Chondrocyte (in vitro differentiated cells): ENCODE data around the gene UBE3A. TPM values are rescaled to one million over a fixed set of nuclear protein-coding genes. Genes with fewer than 3 reads are reported as not detected.

Experiments used
- DNase-seq: peaks from one replicate; pipeline ENCODE4 v3.0.0; 2021; ENCODE audit warnings: mixed read lengths, low spot score
- H3K27ac Mint-ChIP-seq: one replicate; pipeline ENCODE4 v1.8.0; 2021; ENCODE audit warnings: mild to moderate bottlenecking, moderate library complexity, mixed read lengths; ENCODE audit not compliant: unreplicated experiment
- H3K27me3 Mint-ChIP-seq: 2 replicates; pipeline ENCODE4 v1.8.0; 2021; ENCODE audit warnings: low read depth, mixed read lengths
- H3K36me3 Mint-ChIP-seq: 2 replicates; pipeline ENCODE4 v1.8.0; 2021; ENCODE audit warnings: low read depth, mixed read lengths
- H3K4me1 Mint-ChIP-seq: 2 replicates; pipeline ENCODE4 v1.8.0; 2021; ENCODE audit warnings: low read depth, mild to moderate bottlenecking, mixed read lengths
- H3K4me3 Mint-ChIP-seq: one replicate; pipeline ENCODE4 v1.8.0; 2021; ENCODE audit warnings: mild to moderate bottlenecking, moderate library complexity, mixed read lengths; ENCODE audit not compliant: unreplicated experiment
- H3K9me3 Mint-ChIP-seq: 2 replicates; pipeline ENCODE4 v1.8.0; 2021; ENCODE audit warnings: low read depth, mixed read lengths
- total RNA-seq: library from RNA; stranded (reverse); gene quantifications from 3 replicates; pipeline ENCODE4 v1.2.1, GENCODE V29; 2021
- TF ChIP-seq, protein P1 (sequence below): fragments of 200-600 bp; sonication (generic); IDR thresholded peaks from 2 replicates; pipeline ENCODE4 v1.5.0; 2021; ENCODE audit warnings: antibody characterized with exemption, mild to moderate bottlenecking, moderate library complexity

Gene UBE3A
- total RNA-seq, 1 donor from 2014 or later, result 75.9 TPM

- H3K4me3 Mint-ChIP-seq, result no peak overlapping the region
- H3K36me3 Mint-ChIP-seq, result no peaks in the 10 kb centered on the region
- TF ChIP-seq, protein P1, sequence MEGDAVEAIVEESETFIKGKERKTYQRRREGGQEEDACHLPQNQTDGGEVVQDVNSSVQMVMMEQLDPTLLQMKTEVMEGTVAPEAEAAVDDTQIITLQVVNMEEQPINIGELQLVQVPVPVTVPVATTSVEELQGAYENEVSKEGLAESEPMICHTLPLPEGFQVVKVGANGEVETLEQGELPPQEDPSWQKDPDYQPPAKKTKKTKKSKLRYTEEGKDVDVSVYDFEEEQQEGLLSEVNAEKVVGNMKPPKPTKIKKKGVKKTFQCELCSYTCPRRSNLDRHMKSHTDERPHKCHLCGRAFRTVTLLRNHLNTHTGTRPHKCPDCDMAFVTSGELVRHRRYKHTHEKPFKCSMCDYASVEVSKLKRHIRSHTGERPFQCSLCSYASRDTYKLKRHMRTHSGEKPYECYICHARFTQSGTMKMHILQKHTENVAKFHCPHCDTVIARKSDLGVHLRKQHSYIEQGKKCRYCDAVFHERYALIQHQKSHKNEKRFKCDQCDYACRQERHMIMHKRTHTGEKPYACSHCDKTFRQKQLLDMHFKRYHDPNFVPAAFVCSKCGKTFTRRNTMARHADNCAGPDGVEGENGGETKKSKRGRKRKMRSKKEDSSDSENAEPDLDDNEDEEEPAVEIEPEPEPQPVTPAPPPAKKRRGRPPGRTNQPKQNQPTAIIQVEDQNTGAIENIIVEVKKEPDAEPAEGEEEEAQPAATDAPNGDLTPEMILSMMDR, result no peak
- H3K4me1 Mint-ChIP-seq, result peaks cover 23% of the 10 kb centered on the region
- DNase-seq, result no peak
- H3K27me3 Mint-ChIP-seq, result no peaks in the 10 kb centered on the region
- no peak overlapping the region for H3K27ac Mint-ChIP-seq
- no peaks in the 10 kb centered on the region for H3K9me3 Mint-ChIP-seq
Measured at GRCh38 chr15:25441111-25441510, 2.3 kb upstream of the UBE3A start.

DNA sequence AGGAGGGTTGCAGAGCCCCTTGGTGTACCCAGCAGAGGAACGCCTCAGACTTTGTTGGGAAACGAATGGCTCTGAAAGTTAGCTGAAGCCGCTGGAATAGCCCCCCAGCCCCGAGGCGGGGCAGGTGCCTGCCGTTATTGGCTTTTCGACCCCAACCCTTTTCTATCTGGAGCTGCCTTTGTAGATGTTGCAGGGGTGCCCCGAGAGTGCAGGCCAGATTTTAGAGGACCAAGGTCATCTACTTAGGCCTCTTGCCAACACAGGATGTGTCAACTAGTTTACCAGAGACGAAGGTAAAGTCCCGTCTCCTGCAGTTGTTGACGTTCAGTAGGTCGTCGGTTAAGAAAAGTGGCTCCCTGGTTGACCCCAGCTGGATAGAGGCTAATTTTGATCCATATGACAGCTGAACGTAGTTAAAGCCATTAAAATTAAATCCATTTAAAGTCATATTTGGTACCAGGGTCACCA, 579 bp upstream of the UBE3A start:
- TF ChIP-seq, protein P1, result no peak
- Mint-ChIP-seq H3K9me3 (no peaks in the 10 kb centered on the region), H3K27ac (peak overlapping the region; percentile 87), H3K4me1 (peaks cover 36% of the 10 kb centered on the region), H3K27me3 (no peaks in the 10 kb centered on the region), H3K4me3 (peak overlapping the region; percentile 91), H3K36me3 (no peaks in the 10 kb centered on the region)
- no peak for DNase-seq

DNA sequence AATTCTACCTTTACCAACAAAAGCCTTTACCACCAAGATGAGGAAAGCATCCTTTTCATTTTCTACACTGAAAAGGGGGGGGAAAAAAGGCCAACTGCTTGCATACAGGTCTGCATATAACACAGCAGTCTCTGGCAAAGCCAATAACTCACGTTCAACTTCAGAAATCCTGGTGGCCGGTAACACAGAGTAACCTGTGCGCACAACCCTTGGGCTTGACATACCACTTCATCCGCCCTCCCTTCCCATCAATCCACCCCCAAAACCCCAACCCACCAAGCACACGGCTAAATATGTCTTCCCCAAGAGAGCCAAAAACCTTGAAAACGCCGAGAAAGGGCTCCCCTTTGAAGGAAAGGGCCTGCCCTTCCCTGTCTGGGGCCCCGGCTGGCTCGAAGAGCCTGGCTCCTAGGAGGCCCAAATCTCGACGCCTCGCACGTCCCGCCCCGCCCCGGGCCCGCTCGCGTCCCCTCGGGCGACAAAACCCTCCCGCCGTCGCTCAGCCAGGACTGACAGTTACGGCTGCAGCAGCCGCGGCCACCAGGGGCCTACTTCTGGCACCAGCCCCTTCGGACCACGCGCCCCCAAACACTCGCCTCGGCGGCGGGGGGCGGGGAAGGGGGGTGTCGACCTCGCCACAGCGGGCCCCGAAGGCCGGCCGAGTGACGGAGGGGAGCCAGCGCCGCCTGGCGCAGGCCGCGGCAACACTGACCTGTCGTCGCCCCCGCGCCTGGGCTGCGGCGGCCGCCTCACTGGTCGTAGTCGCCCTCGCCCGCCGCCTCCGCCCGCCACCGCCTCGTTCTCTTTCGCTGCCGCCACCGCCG, 835 bp downstream of the UBE3A start:
- peak; percentile 87 for DNase-seq
- peaks cover 49% of the 10 kb centered on the region for H3K4me1 Mint-ChIP-seq
- H3K27me3 Mint-ChIP-seq, result no peaks in the 10 kb centered on the region
- peak overlapping the region; percentile 91 for H3K4me3 Mint-ChIP-seq
- H3K36me3 Mint-ChIP-seq, result no peaks in the 10 kb centered on the region
- peak overlapping the region; percentile 94 for H3K27ac Mint-ChIP-seq
- H3K9me3 Mint-ChIP-seq, result no peaks in the 10 kb centered on the region
- TF ChIP-seq, protein P1, result peak; percentile 78

DNA sequence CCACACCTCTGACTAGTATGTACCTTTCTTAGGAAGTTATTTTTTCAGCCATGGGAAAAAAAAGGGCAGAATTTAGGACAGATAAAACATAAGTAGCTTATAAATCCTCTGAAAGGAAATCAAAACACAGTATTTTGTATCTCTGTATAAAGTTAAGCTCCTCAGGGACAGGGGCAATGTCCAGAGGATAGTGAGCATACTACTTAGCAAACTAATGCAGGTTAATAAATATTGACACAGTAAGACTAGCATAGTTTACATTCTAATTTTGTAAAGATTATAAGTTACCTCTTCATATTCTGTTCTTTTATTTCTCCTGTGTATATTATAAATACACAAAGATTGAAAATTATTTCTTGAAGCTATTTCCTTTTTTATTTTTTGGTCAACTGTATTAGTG, 2.1 kb downstream of the UBE3A start:
- no peak for DNase-seq
- Mint-ChIP-seq H3K4me3 (peak overlapping the region; percentile 91), H3K9me3 (no peaks in the 10 kb centered on the region), H3K4me1 (peaks cover 62% of the 10 kb centered on the region), H3K27ac (no peak overlapping the region), H3K27me3 (no peaks in the 10 kb centered on the region), H3K36me3 (no peaks in the 10 kb centered on the region)
- TF ChIP-seq, protein P1, result no peak

DNA sequence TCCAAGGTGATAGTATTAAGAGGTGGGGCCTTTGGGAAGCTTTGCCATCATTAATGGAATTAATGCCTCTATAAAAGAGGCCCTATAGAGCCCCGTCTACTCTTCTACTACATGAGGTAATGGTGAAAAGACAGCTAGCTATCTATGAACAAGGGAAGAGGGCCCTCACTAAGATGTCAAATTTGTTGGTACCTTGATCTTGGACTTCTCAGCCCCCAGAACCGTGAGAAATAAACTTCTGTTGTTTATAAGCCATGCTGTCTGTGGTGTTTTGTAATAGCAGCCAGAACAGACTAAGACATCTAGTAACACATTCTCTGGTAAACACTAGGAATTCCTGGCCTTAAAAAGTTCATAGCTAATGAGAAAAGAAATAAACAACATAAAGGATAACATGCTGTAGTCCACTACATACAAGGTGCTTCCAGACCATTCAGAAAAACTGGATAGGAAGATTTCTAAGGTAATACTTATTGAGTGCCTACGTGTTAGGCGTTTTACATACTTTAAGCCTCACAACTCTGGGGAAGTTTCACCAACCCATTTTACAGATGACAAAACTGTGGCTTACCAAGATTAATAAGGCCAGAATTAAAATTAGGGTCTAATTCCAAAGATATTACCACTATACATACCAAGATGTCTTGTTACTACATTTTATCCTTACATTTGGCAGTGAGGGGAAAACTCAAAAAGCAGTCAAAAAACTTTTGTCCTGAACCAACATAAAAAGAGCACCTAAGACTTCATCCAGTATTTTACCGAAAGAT, 3.2 kb downstream of the UBE3A start:
- DNase-seq, result no peak
- Mint-ChIP-seq H3K4me1 (peaks cover 70% of the 10 kb centered on the region), H3K27me3 (no peaks in the 10 kb centered on the region), H3K9me3 (no peaks in the 10 kb centered on the region), H3K4me3 (peak overlapping the region; percentile 43), H3K36me3 (no peaks in the 10 kb centered on the region), H3K27ac (no peak overlapping the region)
- TF ChIP-seq, protein P1, result no peak
